GM21360 (cell line): ENCODE data around the gene IL1RAPL2.
"Not testable (repeated sequence)": the region's sequence is repeated elsewhere in the genome, so short reads cannot be mapped to it uniquely, and the experiment has no call there.

Experiments
- ATAC-seq: cut with Tn5 transposase; IDR thresholded peaks from one replicate; pipeline ENCODE4 v1.9.1; 2021; ENCODE audit warnings: mild to moderate bottlenecking, moderate library complexity; ENCODE audit not compliant: unreplicated experiment

The IL1RAPL2 gene

DNA sequence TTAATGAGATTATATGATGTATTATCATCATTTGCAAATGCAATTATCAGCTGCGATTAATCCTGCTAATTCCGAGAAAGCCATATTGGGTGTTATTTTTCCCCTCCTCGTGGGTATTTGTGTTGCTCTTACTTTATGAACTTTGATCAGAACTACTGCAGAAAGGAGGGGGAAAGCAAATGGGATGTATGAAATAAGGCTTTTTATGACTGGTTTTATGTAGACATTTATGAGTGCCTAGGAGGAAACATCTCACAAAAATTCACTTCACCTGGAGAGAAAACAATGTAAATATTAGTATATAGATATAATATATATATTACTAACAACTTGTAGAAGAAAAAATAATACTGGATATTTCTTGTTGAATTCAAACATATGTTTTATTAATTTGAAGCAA is 440.1 kb downstream of the IL1RAPL2 start:
- ATAC-seq: no peak

DNA sequence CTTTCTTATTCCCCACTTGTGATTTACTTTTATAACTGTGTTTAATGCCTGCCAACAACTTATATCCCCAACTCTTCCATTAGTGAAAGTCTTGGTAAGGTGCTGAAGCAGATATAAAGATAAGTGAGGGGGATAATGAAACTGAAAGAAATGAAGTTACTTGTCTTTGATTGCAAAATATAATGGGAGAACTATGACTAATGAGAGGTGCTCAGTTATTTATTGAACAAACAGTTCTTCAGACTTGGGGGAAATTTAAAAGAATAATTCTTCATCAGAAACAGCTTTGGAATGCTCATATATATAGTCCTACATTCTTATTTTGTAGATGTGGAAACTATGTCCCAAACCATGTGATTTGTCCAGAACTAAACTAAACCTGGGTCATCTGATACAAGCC is 441.0 kb downstream of the IL1RAPL2 start:
- no peak for ATAC-seq

DNA sequence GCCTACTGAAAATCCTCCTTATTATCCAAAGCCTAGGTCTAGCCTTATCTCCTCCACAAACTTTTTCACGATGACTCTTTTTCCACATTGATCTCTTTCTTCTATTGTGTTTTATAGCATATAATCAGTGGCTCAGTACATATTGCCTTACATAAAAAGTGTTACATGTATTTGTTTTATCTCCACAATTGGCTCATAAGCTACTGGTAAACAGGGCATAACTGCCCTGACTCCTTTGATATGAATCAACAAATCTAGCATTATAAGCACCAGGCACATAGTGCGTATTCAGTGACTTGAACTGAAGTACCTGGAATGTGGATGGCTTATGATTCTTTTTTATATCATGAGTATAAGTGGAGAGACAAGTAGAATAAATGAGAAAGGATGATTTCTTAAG is 447.7 kb downstream of the IL1RAPL2 start:
- no peak for ATAC-seq

DNA sequence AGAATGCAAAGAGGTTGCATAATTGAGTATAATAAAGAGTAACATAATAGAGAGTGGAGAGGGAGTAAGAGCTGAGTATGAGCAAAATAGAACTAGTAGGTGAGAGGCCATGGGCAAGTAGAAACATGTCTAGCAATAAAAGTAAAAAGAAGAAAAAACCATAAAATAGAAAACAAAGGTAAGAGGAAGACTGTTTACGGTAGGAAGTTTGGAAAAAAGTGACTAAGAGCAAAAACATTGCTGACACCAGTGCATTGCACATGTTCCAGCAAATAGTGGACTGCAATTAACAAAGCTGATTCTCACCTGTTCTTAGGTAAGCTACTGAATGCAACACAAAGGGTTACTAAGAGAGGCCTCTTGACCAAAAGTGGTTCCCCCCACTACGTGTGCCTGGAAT is 451.6 kb downstream of the IL1RAPL2 start:
- ATAC-seq: no peak

DNA sequence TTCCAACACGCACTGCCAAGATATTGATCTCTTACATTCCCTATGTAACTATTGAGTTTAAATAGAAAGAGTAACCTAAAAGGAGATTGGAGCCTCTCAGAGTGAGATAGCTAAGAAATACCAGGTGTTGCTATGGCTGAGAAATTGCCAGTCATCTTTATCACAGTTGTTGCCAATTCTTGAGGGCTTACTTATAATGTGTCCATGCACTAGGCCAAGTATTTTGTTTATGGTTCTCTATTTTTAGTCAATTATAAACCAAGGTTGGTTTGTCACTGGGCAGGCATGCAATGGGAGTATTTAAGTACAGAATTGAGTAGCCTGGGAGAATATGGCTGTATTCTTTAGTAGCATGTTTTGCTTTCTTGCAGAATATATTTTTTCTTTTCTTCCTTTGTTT is 452.9 kb downstream of the IL1RAPL2 start:
- no peak for ATAC-seq

DNA sequence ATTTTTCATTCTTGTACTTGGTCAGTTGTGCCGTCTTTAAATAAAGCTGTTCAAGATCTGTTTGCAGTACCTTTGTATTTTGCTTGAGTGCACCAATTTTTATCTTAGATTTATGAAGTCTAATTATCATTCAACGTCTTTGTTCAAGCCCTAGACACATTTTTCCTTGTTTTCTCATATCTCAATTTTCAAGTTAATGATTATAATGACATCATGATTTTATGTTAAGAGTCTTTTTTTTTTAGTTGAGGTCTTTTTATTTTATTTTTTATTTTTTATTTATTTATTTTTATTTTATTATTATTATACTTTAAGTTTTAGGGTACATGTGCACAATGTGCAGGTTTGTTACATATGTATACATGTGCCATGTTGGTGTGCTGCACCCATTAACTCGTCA is 463.0 kb downstream of the IL1RAPL2 start:
- ATAC-seq: not testable (repeated sequence)

DNA sequence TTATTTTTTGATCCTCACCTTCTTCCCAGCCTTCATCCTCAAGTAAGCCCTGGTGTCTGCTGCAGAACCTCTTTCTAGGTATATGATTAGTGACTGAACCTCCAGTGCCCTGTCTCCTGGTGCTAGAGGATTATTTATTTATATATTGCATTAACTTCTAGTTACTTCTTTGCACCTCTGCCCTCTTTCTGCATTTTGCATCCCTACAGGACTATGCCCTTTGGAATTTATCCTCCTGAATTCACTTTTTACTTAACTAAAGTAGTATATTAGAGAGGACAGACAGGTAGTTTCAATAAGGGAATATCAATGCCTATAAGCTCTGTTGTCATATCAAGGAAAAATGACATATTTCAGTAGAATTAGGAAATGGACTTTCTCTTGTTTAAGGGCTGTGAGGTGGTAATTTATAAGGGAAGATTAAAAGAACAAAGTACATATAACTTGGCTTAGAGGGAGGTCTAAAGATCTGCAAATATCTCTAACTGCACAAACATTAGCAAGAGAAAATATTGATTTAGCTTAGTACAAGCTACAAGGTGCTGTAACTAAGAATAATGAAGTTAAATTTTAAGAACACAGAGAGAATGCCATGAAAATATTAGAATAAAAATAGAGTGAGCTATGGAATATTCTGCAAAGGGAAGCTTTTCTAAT is 472.8 kb downstream of the IL1RAPL2 start:
- ATAC-seq: no peak

DNA sequence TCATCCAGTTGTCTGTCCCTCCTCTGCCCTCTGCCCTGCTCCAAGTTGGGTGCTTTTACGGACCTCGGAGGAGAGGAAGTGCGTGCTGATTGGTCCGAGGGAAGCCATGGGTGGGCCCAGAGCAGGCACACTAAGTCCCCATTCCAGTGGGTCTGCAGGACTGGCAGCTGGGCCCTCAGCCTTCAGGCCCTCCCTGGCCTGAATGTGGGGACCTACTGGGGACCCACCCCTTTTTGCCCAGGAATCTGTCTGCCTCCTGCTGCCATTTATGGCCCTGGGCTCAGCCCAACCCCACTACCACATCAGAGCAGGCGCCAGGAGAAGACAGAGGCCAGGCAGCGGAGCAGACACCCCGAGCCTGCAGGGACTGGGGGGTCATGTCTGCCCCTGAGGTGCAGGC is 484.9 kb downstream of the IL1RAPL2 start:
- no peak for ATAC-seq

DNA sequence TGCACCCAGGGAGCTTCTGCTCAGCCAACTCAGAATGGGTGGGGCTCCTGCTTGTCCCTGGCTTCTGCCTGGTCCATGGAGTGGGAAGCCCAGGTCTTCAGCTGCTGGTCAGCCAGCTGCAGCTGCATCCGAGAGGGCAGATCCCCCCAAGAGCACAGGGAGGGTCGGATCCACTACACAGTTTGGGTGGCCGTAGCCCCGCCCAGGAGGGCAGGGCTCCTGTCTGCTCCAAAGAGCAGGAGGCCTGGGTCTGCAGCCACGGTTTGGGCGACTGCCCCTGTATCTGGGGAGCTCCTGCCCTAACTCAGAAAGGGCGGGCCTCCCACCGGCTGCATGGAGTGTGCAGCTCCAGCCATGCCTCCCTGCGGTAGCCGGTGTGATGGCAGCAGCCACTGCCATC is 485.4 kb downstream of the IL1RAPL2 start:
- ATAC-seq: no peak

DNA sequence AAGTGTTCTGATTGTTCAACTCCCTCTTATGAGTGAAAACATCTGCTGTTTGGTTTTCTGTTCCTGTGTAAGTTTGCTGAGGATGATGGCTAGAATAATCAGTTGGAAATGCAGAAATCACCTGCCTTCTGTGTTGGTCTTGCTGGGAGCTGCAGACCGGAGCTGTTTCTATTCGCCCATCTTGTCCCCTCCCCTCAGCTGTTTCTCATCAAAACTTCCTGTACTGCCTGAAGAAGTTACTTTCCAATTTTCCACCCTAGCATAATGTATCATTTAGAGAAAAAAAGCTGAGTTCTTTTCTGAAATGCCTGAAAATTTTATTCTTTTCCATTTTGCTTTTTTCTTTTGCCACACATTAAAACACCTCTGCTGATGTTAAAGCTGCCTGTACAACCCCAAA is 486.9 kb downstream of the IL1RAPL2 start:
- no peak for ATAC-seq

DNA sequence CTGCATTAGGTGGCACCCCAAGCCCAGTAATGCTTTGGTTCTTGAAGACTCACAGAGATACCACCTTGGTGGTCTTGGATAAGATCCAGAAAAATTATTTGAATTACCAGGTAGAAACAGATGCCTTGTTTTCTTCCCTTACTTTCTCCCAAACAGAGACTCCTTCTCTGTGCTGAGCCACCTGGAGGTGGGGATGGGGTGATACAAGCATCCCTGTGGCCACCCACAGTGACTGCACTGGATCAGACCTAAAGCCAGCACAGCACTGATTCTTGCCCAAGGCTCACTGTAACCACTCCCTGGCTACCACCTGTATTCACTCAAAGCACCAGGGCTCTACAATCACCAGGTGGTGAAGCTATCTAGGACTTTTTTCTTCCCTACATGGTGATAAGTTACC is 497.7 kb downstream of the IL1RAPL2 start:
- ATAC-seq: no peak

DNA sequence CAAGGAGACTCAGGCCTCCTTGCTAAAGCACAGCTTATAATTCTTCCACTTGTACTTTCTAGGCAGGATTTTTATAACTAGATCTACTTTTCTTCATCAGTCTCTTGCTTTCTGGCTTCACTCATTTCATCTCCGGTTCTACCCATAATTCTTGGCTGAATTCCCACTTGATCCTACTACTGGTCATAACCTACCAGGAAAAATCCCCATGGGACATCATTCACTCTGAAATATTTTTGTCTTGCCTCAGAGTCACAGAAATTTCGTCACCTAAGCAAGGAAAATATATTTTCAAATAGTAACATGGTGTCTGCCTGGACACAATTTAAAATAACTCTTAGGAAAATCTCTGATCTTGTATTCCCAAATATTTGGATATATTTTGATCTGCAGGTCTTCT is 532.2 kb downstream of the IL1RAPL2 start:
- no peak for ATAC-seq

DNA sequence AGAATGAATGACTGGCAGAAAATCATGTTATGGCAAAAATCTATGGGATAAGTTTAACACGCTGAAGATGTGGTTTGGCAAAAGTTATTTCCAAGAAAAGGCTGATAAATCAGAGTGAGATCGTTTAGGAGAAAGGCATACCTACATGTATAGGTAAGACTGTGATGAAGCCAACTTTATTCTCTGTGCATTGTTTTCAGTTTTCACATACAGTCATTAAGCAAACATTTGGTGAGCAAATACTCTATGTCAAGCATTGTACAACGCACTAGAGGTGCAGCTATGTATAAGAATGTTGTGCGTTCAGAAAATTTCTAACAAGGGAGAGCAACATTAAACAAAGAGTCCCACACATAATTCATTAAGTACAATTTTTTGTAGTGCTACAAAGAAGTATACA is 532.8 kb downstream of the IL1RAPL2 start:
- no peak for ATAC-seq

DNA sequence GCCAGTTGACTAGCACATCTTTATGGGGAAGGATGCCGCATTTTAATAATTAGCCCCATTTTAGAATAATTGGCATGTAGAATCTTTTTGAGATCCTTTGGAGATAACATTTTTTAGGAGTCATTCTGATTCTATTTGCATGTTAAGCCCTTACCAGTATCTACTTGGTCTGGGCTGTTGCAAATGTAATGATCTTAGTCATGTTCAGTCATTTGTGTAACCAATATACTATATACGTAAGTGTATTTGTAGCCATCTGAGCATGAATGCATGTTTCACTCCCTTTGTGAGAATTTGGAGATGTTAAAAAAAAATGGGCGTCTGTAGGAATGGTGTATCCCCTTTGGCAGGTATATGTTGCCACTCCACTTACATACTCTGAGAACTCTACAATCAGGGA is 535.4 kb downstream of the IL1RAPL2 start:
- ATAC-seq: no peak

DNA sequence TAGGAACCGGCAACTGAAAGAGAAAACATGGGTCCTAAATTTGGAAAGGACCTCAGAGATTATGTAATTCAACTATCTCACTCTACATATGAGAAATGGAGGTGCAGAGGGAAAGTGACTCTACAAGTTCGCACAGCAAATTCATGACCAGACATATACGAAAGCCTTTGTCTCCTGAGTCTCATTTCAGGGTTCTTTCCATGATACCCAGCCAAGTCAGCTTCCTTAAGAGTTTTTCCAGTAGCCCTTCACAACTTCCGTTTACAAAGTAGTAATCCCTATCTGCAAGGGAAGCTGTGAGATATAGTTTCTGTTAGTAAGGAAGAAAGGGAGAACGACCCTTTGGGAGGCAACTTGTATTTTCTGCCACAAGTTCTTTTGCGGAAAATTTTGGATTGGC is 543.9 kb downstream of the IL1RAPL2 start:
- ATAC-seq: no peak

DNA sequence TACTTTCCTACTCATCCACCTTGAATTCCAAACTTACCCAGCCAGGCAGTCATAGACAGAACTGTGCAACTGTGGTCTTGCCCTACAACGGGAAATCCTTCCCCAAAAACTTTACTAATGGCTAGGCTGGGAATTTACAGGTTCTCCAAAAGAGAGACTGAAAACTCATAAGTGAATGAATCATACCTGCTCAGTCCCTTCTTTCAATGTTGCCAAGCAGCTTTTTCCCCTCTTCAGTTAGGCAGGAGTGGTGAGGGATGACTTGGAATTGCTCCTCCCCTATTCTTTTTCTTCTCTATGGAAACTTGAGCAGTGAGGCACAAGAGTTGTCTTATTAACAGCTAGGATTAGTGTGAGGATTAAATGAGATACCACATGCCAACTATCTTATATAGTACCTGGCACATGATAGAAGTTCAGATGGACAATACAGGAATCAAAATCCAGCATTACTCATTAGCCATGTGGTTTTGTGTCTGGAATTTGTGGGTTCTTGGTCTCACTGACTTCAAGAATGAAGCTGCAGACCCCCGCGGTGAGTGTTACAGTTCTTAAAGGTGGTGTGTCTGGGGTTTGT is 548.6 kb downstream of the IL1RAPL2 start:
- ATAC-seq: no peak

DNA sequence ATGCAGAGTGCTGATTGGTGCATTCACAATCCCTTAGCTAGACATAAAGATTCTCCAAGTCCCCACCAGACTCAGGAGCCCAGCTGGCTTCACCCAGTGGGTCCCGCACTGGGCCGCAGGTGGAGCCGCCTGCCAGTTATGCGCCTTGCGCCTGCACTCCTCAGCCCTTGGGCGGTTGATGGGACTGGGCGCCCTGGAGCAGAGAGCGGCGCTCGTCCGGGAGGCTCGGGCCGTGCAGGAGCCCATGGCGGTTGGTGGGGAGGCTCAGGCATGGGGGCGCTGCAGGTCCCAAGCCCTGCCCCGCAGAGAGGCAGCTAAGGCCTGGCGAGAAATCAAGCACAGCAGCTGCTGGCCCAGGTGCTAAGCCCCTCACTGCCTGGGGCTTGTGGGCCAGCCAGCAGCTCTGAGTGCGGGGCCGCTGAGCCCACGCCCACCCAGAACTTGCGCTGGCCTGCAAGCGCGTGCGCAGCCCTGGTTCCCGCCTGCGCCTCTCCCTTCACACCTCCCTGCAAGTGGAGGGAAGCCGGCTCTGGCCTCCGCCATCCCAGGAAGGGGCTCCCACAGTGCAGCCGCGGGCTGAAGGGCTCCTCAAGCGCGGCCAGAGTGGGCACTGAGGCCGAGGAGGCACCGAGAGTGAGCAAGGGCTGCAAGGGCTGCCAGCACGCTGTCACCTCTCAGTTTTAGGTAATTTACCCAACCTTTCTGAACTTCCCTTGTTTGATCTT is 549.8 kb downstream of the IL1RAPL2 start:
- not testable (repeated sequence) for ATAC-seq

DNA sequence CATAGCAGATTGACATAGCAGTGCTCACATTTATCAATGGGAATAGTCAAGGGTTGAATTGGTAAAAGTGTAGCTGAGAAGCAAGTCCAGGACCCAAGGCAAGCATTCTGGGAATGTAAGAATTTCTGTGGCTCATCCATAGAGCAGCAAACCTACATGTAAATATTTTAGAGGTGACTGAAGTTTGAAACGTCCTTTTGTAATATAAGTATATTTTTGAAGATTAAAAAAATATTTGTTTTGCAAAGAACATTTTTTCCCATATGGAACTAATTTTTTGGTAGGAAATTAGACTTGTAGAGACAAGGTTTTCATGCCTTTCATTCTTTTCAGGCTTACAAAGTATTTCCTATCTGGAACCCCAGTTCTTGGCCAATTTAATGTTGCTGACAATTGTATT is 550.5 kb downstream of the IL1RAPL2 start:
- ATAC-seq: no peak

DNA sequence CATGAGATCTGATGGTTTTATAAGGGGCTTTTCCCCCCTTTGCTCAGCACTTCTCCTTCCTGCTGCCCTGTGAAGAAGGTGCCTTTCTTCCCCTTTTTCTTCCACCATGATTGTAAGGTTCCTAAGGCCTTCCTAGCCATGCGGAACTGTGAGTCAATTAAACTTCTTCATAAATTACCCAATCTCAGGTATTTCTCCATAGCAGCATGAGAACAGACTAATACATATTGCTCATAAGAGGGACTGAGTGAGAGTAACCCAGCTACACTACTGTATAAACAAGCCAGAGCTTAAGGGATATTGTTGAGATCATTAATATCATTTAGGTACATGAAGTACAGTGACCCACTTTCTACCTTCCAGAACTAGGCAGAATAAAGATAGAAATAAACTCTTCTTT is 551.6 kb downstream of the IL1RAPL2 start:
- no peak for ATAC-seq

DNA sequence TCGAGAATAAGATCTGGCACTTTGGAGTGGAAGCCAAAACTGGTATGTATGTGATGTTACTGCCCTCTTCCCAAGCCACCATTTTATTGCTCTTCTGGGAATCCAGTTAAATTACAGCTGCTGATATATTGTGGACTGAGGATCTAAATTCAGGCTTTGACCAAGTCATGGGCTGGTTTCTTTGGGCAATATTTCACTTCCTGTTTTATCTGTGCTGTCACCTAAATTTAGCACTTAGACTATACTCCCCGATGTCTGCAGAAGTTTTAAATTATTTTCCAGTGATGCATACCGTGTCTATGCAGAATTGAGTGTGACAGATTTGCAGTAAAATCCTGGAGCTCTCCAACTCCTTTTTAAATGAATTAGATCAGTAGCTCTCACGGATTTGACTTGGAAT is 554.5 kb downstream of the IL1RAPL2 start:
- ATAC-seq: no peak

DNA sequence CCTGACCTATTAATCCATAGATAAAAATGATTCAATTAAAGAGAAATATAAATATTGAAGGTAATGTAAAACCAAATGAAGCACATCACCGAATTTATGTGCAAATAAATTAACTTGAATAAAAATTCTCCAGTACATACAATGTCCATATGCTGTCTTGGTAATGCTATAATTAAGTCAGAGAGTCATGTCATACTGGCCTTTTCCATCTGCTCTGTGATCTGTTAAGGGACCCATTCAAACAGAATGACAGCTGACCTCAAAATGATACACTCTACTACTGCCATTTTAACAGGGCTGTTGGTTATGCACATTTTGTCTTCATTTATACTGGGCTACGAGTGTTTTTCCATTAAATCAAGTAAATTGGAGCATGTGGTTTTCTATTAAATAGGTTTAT is 555.2 kb downstream of the IL1RAPL2 start:
- ATAC-seq: no peak

DNA sequence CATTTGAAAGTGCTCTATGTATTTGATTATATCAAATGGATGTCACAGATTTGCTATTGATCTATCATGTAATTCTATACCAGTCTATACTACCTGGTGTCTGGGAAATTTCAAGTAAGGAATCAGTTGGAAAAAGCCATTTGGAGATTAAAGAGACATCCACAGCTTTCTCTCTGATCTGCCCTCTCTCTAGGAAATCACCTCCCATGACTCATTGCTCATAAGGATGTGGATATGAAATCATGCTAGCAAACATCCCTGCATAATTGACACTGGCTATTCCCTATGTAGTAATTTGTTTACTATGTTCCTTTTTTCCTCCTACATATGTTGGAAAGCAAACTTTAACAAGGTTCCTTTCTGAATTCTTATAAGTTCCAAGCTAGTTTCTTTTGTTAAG is 560.2 kb downstream of the IL1RAPL2 start:
- no peak for ATAC-seq
